Right cardiac atrium (tissue), 5 donors: ENCODE results near the gene TANGO2. TPM values are rescaled to one million over a fixed set of nuclear protein-coding genes. Genes with fewer than 3 reads are reported as not detected.

Experiments used
- ATAC-seq, 2 donors: fragments of 200-7000 bp; cut with Tn5 transposase; one replicate each; pipeline versions ENCODE4 v1.8.0 to v1.9.1; 2020; ENCODE audit warnings: moderate library complexity in 2 of 2, mild to moderate bottlenecking in 1 of 2
- DNase-seq, 3 donors: peaks; one replicate each; pipeline ENCODE4 v3.0.0-alpha.2; 2020
- H3K27ac ChIP-seq: one replicate; pipeline ENCODE4 v1.5.1; 2013; ENCODE audit warnings: mild to moderate bottlenecking, low read length, control low read depth, moderate library complexity
- H3K27me3 ChIP-seq: one replicate; pipeline ENCODE4 v1.6.1; 2013; ENCODE audit not compliant: control insufficient read depth, insufficient read depth
- H3K4me1 ChIP-seq: one replicate; pipeline ENCODE4 v1.6.1; 2013; ENCODE audit warnings: low read length; ENCODE audit not compliant: control insufficient read depth, insufficient read depth
- H3K4me3 ChIP-seq: one replicate; pipeline ENCODE4 v1.5.1; 2013; ENCODE audit warnings: low read length, control low read depth
- H3K9me3 ChIP-seq: one replicate; pipeline ENCODE4 v1.6.1; 2013; ENCODE audit warnings: low read length; ENCODE audit not compliant: control insufficient read depth
- WGBS: extraction: QIAGEN DNeasy Blood & Tissue Kit; methylation state at CpG from one replicate; pipeline ENCODE4 v1.1.7; 2013; 5-methylcytosine and 5-hydroxymethylcytosine counted together
- intact Hi-C, 4 donors: fragments of 100-400 bp; cut with DNase I; formaldehyde crosslinking; loops; one replicate each; pipeline versions ENCODE4 v1.11.0 to v1.14.0; 2022 to 2023
- polyA plus RNA-seq: library from polyadenylated mRNA; stranded (reverse); fragments of 200-250 nt; gene quantifications from one replicate; pipeline ENCODE4 v1.2.3, GENCODE V29; 2013
- total RNA-seq, 4 donors: library from RNA; stranded (reverse); fragmentation: NEBNext Ultra II Directional; extraction: Animal tissue kit (Norgen Biotek cat#: 25700); gene quantifications; one replicate each; pipeline ENCODE4 v1.2.1, GENCODE V29; 2021
- donor health status: healthy with polysubstance abuse.
- donor health status: DM: no; HTN: yes; CAD: no.
- donor health status: DM: no; HTN: no; CAD: no.
- donor health status: DM: no; HTN: yes; CAD: no; lungs with severe emphysema.
- donor health status: DM: yes; HTN: yes; CAD: no.

Gene TANGO2
- total and polyA plus RNA-seq, 5 donors, result 61.1 to 70.4 (median 64.9) TPM

- 96% methylated on average over 4 of the region's 4 CpGs for WGBS
- Histone ChIP-seq H3K4me3 (no peak overlapping the region), H3K27ac (no peak overlapping the region), H3K9me3 (no peaks in the 10 kb centered on the region), H3K4me1 (no peaks in the 10 kb centered on the region), H3K27me3 (no peaks in the 10 kb centered on the region)
- DNase-seq (no peak), ATAC-seq (no peak)
- intact Hi-C loops, result loop anchor here in 1 of 4 donors (10.0 kb wide), 1 partner anchor 701 kb away; no protein-coding TSS in a partner anchor
Measured at GRCh38 chr22:20095521-20095920, 74.6 kb downstream of the TANGO2 start.

DNA sequence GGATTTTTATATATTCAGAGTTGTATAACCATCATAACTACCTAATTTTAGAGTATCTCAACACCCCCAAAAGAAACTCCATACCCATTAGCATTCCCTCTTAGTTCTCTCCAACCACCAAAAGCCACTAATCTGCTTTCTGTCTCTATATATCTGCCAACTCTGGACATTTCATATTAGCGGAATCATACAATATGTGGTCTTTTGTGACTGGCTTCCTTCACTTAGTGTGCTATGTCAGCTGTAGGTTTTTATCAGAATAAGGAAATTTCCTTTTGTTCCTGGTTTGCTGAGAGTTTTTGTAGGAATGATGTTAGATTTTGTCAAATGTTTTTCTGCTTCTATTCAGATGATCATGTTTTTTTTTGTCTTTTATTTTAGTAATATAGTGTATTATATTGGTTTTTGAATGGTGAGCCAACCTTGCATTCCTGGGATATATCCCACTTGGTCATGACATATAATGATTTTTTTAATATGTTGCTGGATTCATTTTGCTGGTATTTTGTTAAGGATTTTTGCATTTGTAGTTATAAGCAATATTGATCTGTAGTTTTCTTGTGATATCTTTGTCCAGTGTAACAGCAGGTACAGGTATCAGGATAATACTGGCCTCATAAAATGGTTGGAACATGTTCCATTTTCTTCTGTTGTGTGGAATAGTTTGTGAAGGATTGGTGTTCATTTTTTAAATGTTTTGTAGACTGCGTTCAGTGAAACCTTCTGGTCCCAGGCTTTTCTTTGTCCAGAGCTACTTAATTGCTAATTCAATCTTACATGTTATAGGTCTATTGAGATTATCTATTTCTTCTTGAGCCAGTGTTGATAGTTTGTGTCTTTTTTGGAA lies 75.9 kb downstream of the TANGO2 start:
- no peaks in the 10 kb centered on the region for H3K9me3 ChIP-seq
- no peaks in the 10 kb centered on the region for H3K4me1 ChIP-seq
- H3K27ac ChIP-seq, result no peak overlapping the region
- ATAC-seq (no peak), DNase-seq (no peak)
- H3K27me3 ChIP-seq, result no peaks in the 10 kb centered on the region
- no peak overlapping the region for H3K4me3 ChIP-seq
- intact Hi-C loops, result loop anchor here in 1 of 4 donors (10.0 kb wide), 1 partner anchor 702 kb away; no protein-coding TSS in a partner anchor
- over 99% methylated on average over 2 of the region's 2 CpGs for WGBS

DNA sequence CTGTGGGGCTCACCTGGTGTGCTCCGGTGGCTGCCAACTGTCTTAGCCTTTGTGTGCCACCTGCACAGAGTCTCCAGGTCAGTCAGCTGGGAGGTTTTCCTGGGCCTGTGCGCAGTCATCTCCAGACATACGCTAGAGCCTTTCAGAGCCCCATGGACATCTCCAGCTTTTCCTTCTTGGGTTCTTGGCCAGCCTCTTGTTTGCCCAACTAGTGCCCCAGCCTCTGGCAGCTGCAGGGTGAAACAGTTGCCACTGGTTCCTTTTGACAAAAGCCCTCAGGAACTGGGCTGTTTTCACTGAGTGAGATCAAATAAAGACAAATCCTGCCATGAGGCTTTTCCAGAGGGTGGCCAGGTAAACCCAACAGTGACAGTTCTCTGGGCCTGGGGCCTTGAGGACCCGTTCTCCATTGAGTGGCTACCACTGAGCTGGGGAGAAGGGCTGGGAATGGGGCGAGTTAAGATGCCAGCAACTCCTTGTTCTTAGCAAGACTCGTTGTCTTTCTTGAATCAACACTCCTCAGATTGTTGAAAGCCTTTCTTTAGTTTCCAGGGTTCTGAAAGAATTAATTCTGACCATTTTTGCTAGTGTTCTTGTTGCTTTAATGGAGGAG lies 78.3 kb downstream of the TANGO2 start:
- Histone ChIP-seq H3K27me3 (no peaks in the 10 kb centered on the region), H3K27ac (no peak overlapping the region), H3K4me1 (no peaks in the 10 kb centered on the region), H3K9me3 (no peaks in the 10 kb centered on the region), H3K4me3 (no peak overlapping the region)
- intact Hi-C loops, result loop anchor here in 1 of 4 donors (10.0 kb wide), 1 partner anchor 704 kb away; no protein-coding TSS in a partner anchor
- 96% methylated on average over 6 of the region's 6 CpGs for WGBS
- peak in 2 of 3 donors; percentile 2 to 24 for DNase-seq
- no peak for ATAC-seq

- ATAC-seq, result peak in 1 of 2 donors; percentile 14
- no peak overlapping the region for H3K4me3 ChIP-seq
- intact Hi-C loops, result no loop called here
- no peaks in the 10 kb centered on the region for H3K4me1 ChIP-seq
- peak; percentile 13 to 54 (median 46) for DNase-seq
- WGBS, result 81% methylated on average over 8 of the region's 8 CpGs
- no peaks in the 10 kb centered on the region for H3K9me3 ChIP-seq
- no peak overlapping the region for H3K27ac ChIP-seq
- no peaks in the 10 kb centered on the region for H3K27me3 ChIP-seq
Measured at GRCh38 chr22:20101638-20102037, 80.7 kb downstream of the TANGO2 start.

DNA sequence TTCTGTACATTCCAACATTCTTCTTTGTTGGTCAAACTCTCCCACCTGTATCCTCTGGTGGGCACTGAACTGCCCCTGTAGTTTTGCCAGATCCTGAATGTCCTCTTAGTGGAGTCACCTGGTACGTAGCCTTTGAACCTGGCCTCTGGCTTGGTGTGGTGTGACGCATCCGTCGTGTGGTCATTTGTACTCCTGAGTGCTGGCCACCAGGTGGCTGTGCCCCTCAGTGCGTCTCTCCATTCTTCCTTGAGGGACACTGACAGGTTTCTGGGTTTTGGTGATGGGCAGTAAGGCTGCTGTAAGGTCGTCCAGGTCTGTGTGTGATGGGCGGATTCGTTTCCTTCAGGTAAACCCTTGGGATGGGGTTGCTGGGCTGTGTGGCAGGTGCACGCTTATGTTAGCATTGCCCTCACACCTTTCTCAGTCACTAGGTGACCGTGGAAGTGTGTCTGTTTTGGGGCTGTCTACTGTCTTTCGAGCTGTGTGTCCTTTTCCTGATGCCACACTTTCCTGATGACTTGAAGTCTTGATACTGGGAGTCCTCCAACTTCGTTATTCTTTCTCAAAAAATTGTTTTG lies 81.4 kb downstream of the TANGO2 start:
- Histone ChIP-seq H3K4me1 (no peaks in the 10 kb centered on the region), H3K4me3 (no peak overlapping the region), H3K9me3 (no peaks in the 10 kb centered on the region), H3K27ac (no peak overlapping the region), H3K27me3 (no peaks in the 10 kb centered on the region)
- WGBS, result 92% methylated on average over 12 of the region's 12 CpGs
- ATAC-seq, result no peak
- intact Hi-C loops, result no loop called here
- peak in 2 of 3 donors; percentile 3 to 16 for DNase-seq

DNA sequence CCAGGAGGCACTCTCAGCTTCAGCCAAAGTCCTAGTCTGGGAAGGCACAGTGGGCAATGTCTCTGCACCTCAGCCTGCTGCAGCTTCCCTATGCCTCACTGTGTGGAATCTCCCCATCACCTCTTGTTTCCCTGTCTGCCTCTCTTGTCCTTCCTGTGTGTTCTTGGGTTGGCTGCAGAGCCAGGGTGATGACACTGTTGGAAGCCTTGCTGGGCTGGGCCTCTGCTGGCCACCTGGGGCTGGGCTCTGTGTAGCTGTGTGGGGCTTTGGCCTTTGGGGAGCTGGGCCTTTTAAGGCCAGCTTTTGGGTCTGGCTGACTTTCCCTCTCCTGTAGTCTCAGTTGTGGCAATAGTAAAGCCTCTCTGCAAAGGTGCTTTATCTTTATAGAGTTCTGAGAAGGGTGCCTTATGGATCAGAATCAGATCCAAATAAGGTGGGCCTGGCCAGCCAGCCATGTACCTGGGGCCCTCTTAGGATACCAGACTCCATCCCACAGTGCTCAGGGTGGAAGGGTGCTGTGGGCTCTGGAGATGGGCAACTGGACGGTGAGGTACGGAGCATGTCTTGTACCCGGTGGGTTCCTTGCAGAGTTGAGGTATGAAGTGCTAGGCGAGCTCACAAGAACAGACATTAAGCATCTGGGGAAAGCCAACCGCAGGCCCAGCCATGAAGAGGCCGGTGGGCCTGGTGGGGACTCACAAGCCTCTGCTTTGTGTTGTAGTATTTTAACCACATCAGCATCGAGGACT lies 84.7 kb downstream of the TANGO2 start:
- 96% methylated on average over 7 of the region's 7 CpGs for WGBS
- H3K4me1 ChIP-seq, result no peaks in the 10 kb centered on the region
- no peak overlapping the region for H3K4me3 ChIP-seq
- DNase-seq (peak in 2 of 3 donors; percentile 6 to 14), ATAC-seq (no peak)
- intact Hi-C loops, result no loop called here
- H3K27me3 ChIP-seq, result no peaks in the 10 kb centered on the region
- H3K27ac ChIP-seq, result no peak overlapping the region
- no peaks in the 10 kb centered on the region for H3K9me3 ChIP-seq

DNA sequence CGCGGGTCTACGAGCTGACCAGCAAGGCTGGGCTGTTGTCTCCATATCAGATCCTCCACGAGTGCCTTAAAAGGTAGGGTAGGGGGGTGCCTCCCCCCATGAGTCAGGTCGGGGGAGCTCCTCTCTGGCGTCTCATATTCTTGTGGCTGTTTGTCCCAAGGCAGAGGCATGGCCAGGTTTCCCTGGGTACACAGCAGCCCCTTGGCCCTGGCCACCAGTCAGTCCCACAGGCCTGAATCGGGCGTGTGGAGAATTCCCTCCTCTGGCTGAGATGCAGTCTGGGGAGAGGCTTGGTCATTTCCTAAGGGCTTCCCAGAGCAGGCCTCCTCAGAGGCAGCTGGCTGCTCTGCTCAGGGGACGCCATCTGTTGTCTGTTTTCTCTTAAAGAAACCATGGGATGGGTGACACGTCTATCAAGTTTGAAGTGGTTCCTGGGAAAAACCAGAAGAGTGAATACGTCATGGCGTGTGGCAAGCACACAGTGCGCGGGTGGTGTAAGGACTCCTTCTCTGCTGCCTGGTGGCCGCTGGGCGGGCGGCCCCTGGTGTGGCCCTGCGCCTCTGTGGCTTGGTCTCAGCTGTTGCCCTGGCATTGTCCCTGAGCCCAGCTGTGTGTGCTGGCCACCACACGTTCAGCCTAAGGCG lies 85.4 kb downstream of the TANGO2 start:
- peak; percentile 5 to 23 (median 21) for DNase-seq
- Histone ChIP-seq H3K4me3 (no peak overlapping the region), H3K27me3 (no peaks in the 10 kb centered on the region), H3K4me1 (no peaks in the 10 kb centered on the region), H3K27ac (no peak overlapping the region), H3K9me3 (no peaks in the 10 kb centered on the region)
- no peak for ATAC-seq
- intact Hi-C loops, result no loop called here
- WGBS, result 87% methylated on average over 20 of the region's 20 CpGs

- H3K27ac ChIP-seq, result no peak overlapping the region
- intact Hi-C loops, result no loop called here
- WGBS, result 90% methylated on average over 10 of the region's 10 CpGs
Measured at GRCh38 chr22:20106849-20107237, 85.9 kb downstream of the TANGO2 start.

DNA sequence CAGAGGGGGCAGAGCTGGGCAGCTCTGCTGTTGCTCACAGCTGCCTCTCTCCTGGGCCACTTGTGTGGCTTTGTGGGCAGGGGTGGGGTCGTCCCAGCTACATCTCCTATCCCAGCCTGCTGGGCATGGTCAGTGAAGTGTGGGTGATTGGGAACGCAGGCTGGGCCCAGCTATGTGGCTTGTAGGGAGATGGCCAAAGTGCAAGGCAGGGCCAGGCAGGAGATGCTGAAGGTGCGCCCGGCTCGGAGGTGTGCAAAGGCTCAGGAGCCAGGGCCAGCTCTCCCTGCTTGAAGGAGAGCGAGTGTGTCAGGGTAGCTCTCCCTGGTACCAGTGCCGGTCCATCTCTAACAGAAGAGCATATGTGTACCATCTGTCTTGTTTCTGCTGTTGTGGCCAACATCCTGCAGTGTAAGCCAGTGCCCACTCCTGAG lies 86.6 kb downstream of the TANGO2 start:
- H3K4me1 ChIP-seq, result no peaks in the 10 kb centered on the region
- 96% methylated on average over 7 of the region's 7 CpGs for WGBS
- no peaks in the 10 kb centered on the region for H3K9me3 ChIP-seq
- DNase-seq (peak; percentile 6 to 32 (median 30)), ATAC-seq (no peak)
- no peak overlapping the region for H3K27ac ChIP-seq
- no peaks in the 10 kb centered on the region for H3K27me3 ChIP-seq
- intact Hi-C loops, result no loop called here
- H3K4me3 ChIP-seq, result no peak overlapping the region

More at GRCh38 chr22:20106849-20107237, 85.9 kb downstream of the TANGO2 start:
- Histone ChIP-seq H3K4me3 (no peak overlapping the region), H3K9me3 (no peaks in the 10 kb centered on the region), H3K27me3 (no peaks in the 10 kb centered on the region), H3K4me1 (no peaks in the 10 kb centered on the region)
- no peak for ATAC-seq
- DNase-seq, result peak; percentile 9 to 42 (median 12)
